GM20000 (cell line): ENCODE results near the gene UBAP1.
A peak's percentile ranks its signal among the peaks of the same experiment; 100 is the strongest.

Experiments
- DNase-seq: peaks from one replicate; pipeline ENCODE4 v3.0.0; 2012; ENCODE audit warnings: low spot score
- TF ChIP-seq, protein P1 (sequence below): IDR thresholded peaks from 2 replicates; pipeline ENCODE4 v1.5.1; 2012; ENCODE audit warnings: mild to moderate bottlenecking, control low read depth; ENCODE audit errors: extremely low read depth, missing control alignments

Gene UBAP1

GRCh38 chr9:34170237-34170991, 8.4 kb upstream of the UBAP1 start:
- DNase-seq: no peak
- TF ChIP-seq, protein P1, sequence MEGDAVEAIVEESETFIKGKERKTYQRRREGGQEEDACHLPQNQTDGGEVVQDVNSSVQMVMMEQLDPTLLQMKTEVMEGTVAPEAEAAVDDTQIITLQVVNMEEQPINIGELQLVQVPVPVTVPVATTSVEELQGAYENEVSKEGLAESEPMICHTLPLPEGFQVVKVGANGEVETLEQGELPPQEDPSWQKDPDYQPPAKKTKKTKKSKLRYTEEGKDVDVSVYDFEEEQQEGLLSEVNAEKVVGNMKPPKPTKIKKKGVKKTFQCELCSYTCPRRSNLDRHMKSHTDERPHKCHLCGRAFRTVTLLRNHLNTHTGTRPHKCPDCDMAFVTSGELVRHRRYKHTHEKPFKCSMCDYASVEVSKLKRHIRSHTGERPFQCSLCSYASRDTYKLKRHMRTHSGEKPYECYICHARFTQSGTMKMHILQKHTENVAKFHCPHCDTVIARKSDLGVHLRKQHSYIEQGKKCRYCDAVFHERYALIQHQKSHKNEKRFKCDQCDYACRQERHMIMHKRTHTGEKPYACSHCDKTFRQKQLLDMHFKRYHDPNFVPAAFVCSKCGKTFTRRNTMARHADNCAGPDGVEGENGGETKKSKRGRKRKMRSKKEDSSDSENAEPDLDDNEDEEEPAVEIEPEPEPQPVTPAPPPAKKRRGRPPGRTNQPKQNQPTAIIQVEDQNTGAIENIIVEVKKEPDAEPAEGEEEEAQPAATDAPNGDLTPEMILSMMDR: no peak

DNA sequence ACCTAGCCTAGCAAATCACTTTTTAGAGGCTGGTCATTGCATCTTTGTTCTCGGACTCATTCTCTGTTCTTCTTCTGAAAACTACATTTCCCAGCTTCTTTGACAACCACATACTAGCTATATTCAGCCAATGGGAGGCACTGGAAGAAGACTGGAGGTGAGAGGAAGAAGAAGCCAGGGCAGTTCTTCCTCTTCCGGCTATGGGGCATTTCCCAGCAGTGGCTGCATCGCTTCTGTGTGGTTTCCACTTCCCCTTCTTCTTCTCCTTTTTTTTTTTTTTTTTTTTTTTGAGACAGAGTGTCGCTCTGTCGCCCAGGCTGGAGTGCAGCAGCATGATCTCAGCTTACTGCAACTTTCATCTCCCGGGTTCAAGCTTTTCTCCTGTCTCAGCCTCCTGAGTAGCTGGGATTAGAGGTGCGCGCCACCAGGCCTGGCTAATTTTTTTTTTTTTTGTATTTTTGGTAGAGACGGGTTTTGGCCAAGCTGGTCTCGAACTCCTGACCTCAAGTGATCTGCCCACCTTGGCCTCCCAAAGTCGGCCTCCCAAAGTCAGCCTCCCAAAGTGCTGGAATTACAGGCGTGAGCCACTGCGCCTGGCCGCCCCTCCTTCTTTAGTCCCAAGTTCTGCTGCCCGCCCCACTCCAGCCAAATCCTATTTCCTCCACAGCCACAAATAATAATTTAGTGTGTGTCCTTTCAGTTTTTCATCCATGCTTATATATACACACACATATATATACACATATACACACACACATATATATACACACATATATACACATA, 6.9 kb upstream of the UBAP1 start:
- DNase-seq: peak; percentile 35

DNA sequence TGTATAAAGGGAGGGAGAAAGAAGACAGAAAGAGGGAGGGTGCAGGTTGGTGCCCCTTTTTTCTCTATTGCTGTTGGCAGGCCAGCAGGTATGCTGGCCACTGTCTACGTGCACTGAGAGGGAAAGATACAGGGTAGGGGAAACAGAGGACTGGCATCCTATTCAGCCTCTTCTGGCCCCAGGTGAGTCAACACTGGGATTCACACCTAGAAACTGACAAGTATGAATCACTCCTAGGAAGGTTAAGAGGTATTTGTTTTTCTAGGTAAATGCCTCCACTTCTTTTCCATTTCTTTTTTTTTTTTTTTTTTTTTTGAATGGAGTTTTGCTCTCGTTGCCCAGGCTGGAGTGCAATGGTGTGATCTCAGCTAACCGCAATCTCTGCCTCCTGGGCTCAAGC, 2.8 kb upstream of the UBAP1 start:
- TF ChIP-seq, protein P1: no peak
- DNase-seq: no peak

More for the DNA sequence above, 6.9 kb upstream of the UBAP1 start:
- TF ChIP-seq, protein P1: no peak

DNA sequence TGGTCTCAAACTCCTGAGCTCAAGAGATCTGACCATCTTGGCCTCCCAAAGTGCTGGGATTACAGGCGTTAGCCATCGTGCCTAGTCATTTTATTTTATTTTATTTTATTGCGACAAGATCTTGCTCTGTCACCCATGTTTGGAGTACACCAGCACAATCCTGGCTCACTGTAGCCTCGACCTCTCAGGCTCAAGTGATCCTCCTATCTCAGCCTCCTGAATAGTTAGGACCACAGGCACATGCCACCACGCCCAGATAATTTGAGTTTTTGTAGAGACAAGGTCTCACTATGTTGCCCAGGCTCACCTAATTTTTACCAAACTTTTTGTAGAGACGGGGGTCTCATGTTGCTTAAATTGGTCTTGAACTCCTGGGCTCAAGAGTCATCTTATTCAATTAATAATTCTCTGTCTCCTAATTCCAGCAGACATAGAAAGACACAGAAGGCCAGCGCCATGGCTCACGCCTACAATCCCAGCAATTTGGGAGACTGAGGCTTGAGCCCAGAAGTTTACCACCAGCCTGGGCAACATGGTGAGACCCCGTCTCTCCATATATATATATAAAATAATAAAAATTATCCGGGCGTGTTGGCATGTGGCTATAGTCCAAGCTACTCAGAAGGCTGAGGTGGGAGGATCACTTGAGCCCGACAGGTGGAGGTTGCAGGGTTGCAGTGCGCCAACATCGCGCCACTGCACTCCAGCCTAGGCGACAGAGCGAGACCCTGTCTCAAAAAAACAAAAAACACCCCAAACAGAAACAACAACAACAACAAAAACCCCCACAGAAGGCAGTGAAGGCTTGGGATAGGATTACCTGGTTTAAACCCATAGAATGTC, 1.0 kb upstream of the UBAP1 start:
- TF ChIP-seq, protein P1: no peak
- no peak for DNase-seq

- TF ChIP-seq, protein P1: no peak
- peak; percentile 30 for DNase-seq
Measured at GRCh38 chr9:34179213-34180136, 632 bp downstream of the UBAP1 start.

- TF ChIP-seq, protein P1: no peak
- DNase-seq: peak; percentile 54
Measured at GRCh38 chr9:34185778-34186551, 7.1 kb downstream of the UBAP1 start.
